ENCODE measurements around the gene ATP13A1. TPM values are rescaled to one million over a fixed set of nuclear protein-coding genes. Genes with fewer than 3 reads are reported as not detected.
"Not testable (repeated sequence)": the region's sequence is repeated elsewhere in the genome, so short reads cannot be mapped to it uniquely, and the experiment has no call there.

The ATP13A1 gene
- total RNA-seq, 1 donor from 2014 or later: 74.8 TPM

- H3K4me3 Mint-ChIP-seq (ENCODE audit: low read depth): no peak overlapping the region
- no peak for DNase-seq (ENCODE audit: low spot score)
- peaks cover 29% of the 10 kb centered on the region for H3K4me1 Mint-ChIP-seq (ENCODE audit: low read depth)
- H3K9me3 Mint-ChIP-seq: no peaks in the 10 kb centered on the region
- peaks cover 35% of the 10 kb centered on the region for H3K36me3 Mint-ChIP-seq (ENCODE audit: low read depth)
- H3K27ac Mint-ChIP-seq: no peak overlapping the region
- no peaks in the 10 kb centered on the region for H3K27me3 Mint-ChIP-seq (ENCODE audit: low read depth)
- intact Hi-C loops (cut with micrococcal nuclease): no loop called here
Measured at GRCh38 chr19:19619849-19620210, 43.6 kb downstream of the ATP13A1 start.

- H3K36me3 Mint-ChIP-seq (ENCODE audit: low read depth): peaks cover 31% of the 10 kb centered on the region
- H3K27me3 Mint-ChIP-seq (ENCODE audit: low read depth): no peaks in the 10 kb centered on the region
- H3K9me3 Mint-ChIP-seq: no peaks in the 10 kb centered on the region
- peaks cover 29% of the 10 kb centered on the region for H3K4me1 Mint-ChIP-seq (ENCODE audit: low read depth)
- intact Hi-C loops (cut with micrococcal nuclease): no loop called here
- DNase-seq (ENCODE audit: low spot score): no peak
- H3K27ac Mint-ChIP-seq: peak overlapping the region; percentile 77
- H3K4me3 Mint-ChIP-seq (ENCODE audit: low read depth): peak overlapping the region; percentile 85
Measured at GRCh38 chr19:19619181-19619848, 44.2 kb downstream of the ATP13A1 start.

- H3K4me1 Mint-ChIP-seq (ENCODE audit: low read depth): peaks cover 33% of the 10 kb centered on the region
- DNase-seq (ENCODE audit: low spot score): peak; percentile 99
- peak within 1 kb of the TSS; percentile 87 for H3K27ac Mint-ChIP-seq
- H3K36me3 Mint-ChIP-seq (ENCODE audit: low read depth): peaks cover 28% of the 10 kb centered on the region
- H3K27me3 Mint-ChIP-seq (ENCODE audit: low read depth): no peaks in the 10 kb centered on the region
- intact Hi-C loops (cut with micrococcal nuclease): loop anchor here (1.0 kb wide), 2 partner anchors 20 to 45 kb away; partner anchors contain the start of gene ATP13A1
- H3K9me3 Mint-ChIP-seq: no peaks in the 10 kb centered on the region
- peak within 1 kb of the TSS; percentile 91 for H3K4me3 Mint-ChIP-seq (ENCODE audit: low read depth)
Measured at GRCh38 chr19:19618219-19619051, 45.0 kb downstream of the ATP13A1 start, which contains the start of gene PBX4. Gene PBX4, minus strand, starts transcription at chr19:19618687. Its CDS starts 58 bp downstream, at chr19:19618629.

- peaks cover 35% of the 10 kb centered on the region for H3K36me3 Mint-ChIP-seq (ENCODE audit: low read depth)
- intact Hi-C loops (cut with micrococcal nuclease): no loop called here
- peaks cover 40% of the 10 kb centered on the region for H3K4me1 Mint-ChIP-seq (ENCODE audit: low read depth)
- DNase-seq (ENCODE audit: low spot score): no peak
- peak overlapping the region; percentile 64 for H3K4me3 Mint-ChIP-seq (ENCODE audit: low read depth)
- H3K27ac Mint-ChIP-seq: peak overlapping the region; percentile 82
- H3K27me3 Mint-ChIP-seq (ENCODE audit: low read depth): no peaks in the 10 kb centered on the region
- H3K9me3 Mint-ChIP-seq: no peaks in the 10 kb centered on the region
Measured at GRCh38 chr19:19615086-19615485, 48.4 kb downstream of the ATP13A1 start.

GRCh38 chr19:19613506-19613905, 50.0 kb downstream of the ATP13A1 start:
- Mint-ChIP-seq H3K4me1 (ENCODE audit: low read depth) (peaks cover 39% of the 10 kb centered on the region), H3K27me3 (ENCODE audit: low read depth) (no peaks in the 10 kb centered on the region), H3K27ac (no peak overlapping the region), H3K9me3 (no peaks in the 10 kb centered on the region), H3K4me3 (ENCODE audit: low read depth) (no peak overlapping the region), H3K36me3 (ENCODE audit: low read depth) (peaks cover 43% of the 10 kb centered on the region)
- intact Hi-C loops (cut with micrococcal nuclease): no loop called here
- DNase-seq (ENCODE audit: low spot score): no peak

GRCh38 chr19:19610376-19611202, 52.9 kb downstream of the ATP13A1 start:
- DNase-seq (ENCODE audit: low spot score): no peak
- Mint-ChIP-seq H3K9me3 (no peaks in the 10 kb centered on the region), H3K27me3 (ENCODE audit: low read depth) (no peaks in the 10 kb centered on the region), H3K4me1 (ENCODE audit: low read depth) (peaks cover 32% of the 10 kb centered on the region), H3K36me3 (ENCODE audit: low read depth) (peaks cover 49% of the 10 kb centered on the region), H3K4me3 (ENCODE audit: low read depth) (no peak overlapping the region), H3K27ac (no peak overlapping the region)
- intact Hi-C loops (cut with micrococcal nuclease): no loop called here

- H3K9me3 Mint-ChIP-seq; intact Hi-C loops (cut with micrococcal nuclease); H3K4me3 Mint-ChIP-seq (ENCODE audit: low read depth); H3K27ac Mint-ChIP-seq; H3K27me3 Mint-ChIP-seq (ENCODE audit: low read depth); DNase-seq (ENCODE audit: low spot score): not testable (repeated sequence)
- Mint-ChIP-seq H3K4me1 (ENCODE audit: low read depth) (peaks cover 34% of the 10 kb centered on the region), H3K36me3 (ENCODE audit: low read depth) (peaks cover 36% of the 10 kb centered on the region)
Measured at GRCh38 chr19:19606686-19607085, 56.8 kb downstream of the ATP13A1 start.

GRCh38 chr19:19606021-19606420, 57.5 kb downstream of the ATP13A1 start:
- intact Hi-C loops (cut with micrococcal nuclease): no loop called here
- peaks cover 40% of the 10 kb centered on the region for H3K36me3 Mint-ChIP-seq (ENCODE audit: low read depth)

GRCh38 chr19:19602713-19603324, 60.7 kb downstream of the ATP13A1 start:
- H3K4me1 Mint-ChIP-seq (ENCODE audit: low read depth): peaks cover 50% of the 10 kb centered on the region

More at GRCh38 chr19:19606021-19606420, 57.5 kb downstream of the ATP13A1 start:
- peaks cover 40% of the 10 kb centered on the region for H3K4me1 Mint-ChIP-seq (ENCODE audit: low read depth)
- peak overlapping the region; percentile 45 for H3K4me3 Mint-ChIP-seq (ENCODE audit: low read depth)
- H3K27me3 Mint-ChIP-seq (ENCODE audit: low read depth): no peaks in the 10 kb centered on the region
- peak overlapping the region; percentile 84 for H3K27ac Mint-ChIP-seq
- peaks cover 2% of the 10 kb centered on the region for H3K9me3 Mint-ChIP-seq
- no peak for DNase-seq (ENCODE audit: low spot score)

GRCh38 chr19:19602136-19602712, 61.3 kb downstream of the ATP13A1 start:
- Mint-ChIP-seq H3K27ac (peak overlapping the region; percentile 94), H3K4me3 (ENCODE audit: low read depth) (no peak overlapping the region), H3K27me3 (ENCODE audit: low read depth) (no peaks in the 10 kb centered on the region), H3K4me1 (ENCODE audit: low read depth) (peaks cover 56% of the 10 kb centered on the region), H3K36me3 (ENCODE audit: low read depth) (peaks cover 36% of the 10 kb centered on the region), H3K9me3 (peaks cover 4% of the 10 kb centered on the region)
- DNase-seq (ENCODE audit: low spot score): no peak
- intact Hi-C loops (cut with micrococcal nuclease): no loop called here

More at GRCh38 chr19:19602713-19603324, 60.7 kb downstream of the ATP13A1 start:
- H3K27ac Mint-ChIP-seq: peak overlapping the region; percentile 94
- no peak for DNase-seq (ENCODE audit: low spot score)
- peaks cover 32% of the 10 kb centered on the region for H3K36me3 Mint-ChIP-seq (ENCODE audit: low read depth)
- H3K27me3 Mint-ChIP-seq (ENCODE audit: low read depth): no peaks in the 10 kb centered on the region
- intact Hi-C loops (cut with micrococcal nuclease): no loop called here
- peak overlapping the region; percentile 20 for H3K4me3 Mint-ChIP-seq (ENCODE audit: low read depth)
- peaks cover 4% of the 10 kb centered on the region for H3K9me3 Mint-ChIP-seq

GRCh38 chr19:19600793-19601330, 62.6 kb downstream of the ATP13A1 start:
- Mint-ChIP-seq H3K4me3 (ENCODE audit: low read depth) (peak overlapping the region; percentile 41), H3K36me3 (ENCODE audit: low read depth) (peaks cover 37% of the 10 kb centered on the region), H3K4me1 (ENCODE audit: low read depth) (peaks cover 53% of the 10 kb centered on the region), H3K27ac (peak overlapping the region; percentile 94), H3K9me3 (peaks cover 4% of the 10 kb centered on the region), H3K27me3 (ENCODE audit: low read depth) (no peaks in the 10 kb centered on the region)
- no peak for DNase-seq (ENCODE audit: low spot score)
- intact Hi-C loops (cut with micrococcal nuclease): no loop called here

Data from activated T-helper 2 cell treated with anti-CD3 and anti-CD28 coated beads, Interferon-gamma antibody, Interleukin-2, Interleukin-4, amounts not matched to agents 10 μg/mL and 5 μg/mL and 100 μg/mL, durations not matched to agents 14 hours and 24 hours and 36 hours (primary cell).